H9 (cell line): ENCODE data around the gene STARD7. TPM values are rescaled to one million over a fixed set of nuclear protein-coding genes. Genes with fewer than 3 reads are reported as not detected.

Source experiments
- DNase-seq: peaks from one replicate; pipeline ENCODE4 v3.0.0-alpha.2; 2017
- H2AFZ ChIP-seq: one replicate; pipeline ENCODE4 v1.6.1; 2013; ENCODE audit warnings: mild to moderate bottlenecking, low read length, control low read depth, moderate library complexity
- H2AK5ac ChIP-seq: 2 replicates; pipeline ENCODE4 v1.6.1; 2013; ENCODE audit warnings: low read length, control low read depth, mixed read lengths; ENCODE audit not compliant: insufficient read length
- H2BK120ac ChIP-seq: one replicate; pipeline ENCODE4 v1.6.1; 2013; ENCODE audit warnings: low read depth, mild to moderate bottlenecking, low read length, control low read depth, inconsistent platforms; ENCODE audit not compliant: poor library complexity, severe bottlenecking
- H2BK12ac ChIP-seq: 2 replicates; pipeline ENCODE4 v1.6.1; 2013; ENCODE audit warnings: low read length, control low read depth, mixed read lengths, low read depth; ENCODE audit not compliant: insufficient read length
- H2BK15ac ChIP-seq: 2 replicates; pipeline ENCODE4 v1.6.1; 2013; ENCODE audit warnings: low read depth, low read length, control low read depth
- H2BK20ac ChIP-seq: one replicate; pipeline ENCODE4 v1.6.1; 2013; ENCODE audit warnings: low read depth, mild to moderate bottlenecking, low read length, control low read depth, inconsistent platforms; ENCODE audit not compliant: poor library complexity, severe bottlenecking
- H2BK5ac ChIP-seq: 2 replicates; pipeline ENCODE4 v1.6.1; 2013; ENCODE audit warnings: low read length, control low read depth, mixed read lengths; ENCODE audit not compliant: insufficient read length
- H3K14ac ChIP-seq: 2 replicates; pipeline ENCODE4 v1.6.1; 2013; ENCODE audit warnings: low read length, control low read depth; ENCODE audit not compliant: insufficient read depth
- H3K18ac ChIP-seq: 2 replicates; pipeline ENCODE4 v1.6.1; 2013; ENCODE audit warnings: low read depth, mild to moderate bottlenecking, mixed read lengths, low read length, control low read depth; ENCODE audit not compliant: insufficient read length
- H3K23ac ChIP-seq: 2 replicates; pipeline ENCODE4 v1.6.1; 2013; ENCODE audit warnings: low read length, control low read depth, mixed read lengths, low read depth; ENCODE audit not compliant: insufficient read length
- H3K23me2 ChIP-seq: 2 replicates; pipeline ENCODE4 v1.6.1; 2013; ENCODE audit warnings: low read depth, mild to moderate bottlenecking, mixed read lengths, low read length, control low read depth; ENCODE audit not compliant: insufficient read length, poor library complexity, severe bottlenecking
- H3K27ac ChIP-seq: 2 replicates; pipeline ENCODE4 v1.5.1; 2013; ENCODE audit warnings: low read length, control low read depth, mixed read lengths, low read depth; ENCODE audit not compliant: insufficient read length
- H3K27me3 ChIP-seq: 2 replicates; pipeline ENCODE4 v1.6.1; 2013; ENCODE audit warnings: low read length, control low read depth, inconsistent platforms; ENCODE audit not compliant: insufficient read depth
- H3K4ac ChIP-seq: 2 replicates; pipeline ENCODE4 v1.6.1; 2013; ENCODE audit warnings: low read depth, mild to moderate bottlenecking, control low read depth, inconsistent platforms, low read length, moderate library complexity
- H3K4me1 ChIP-seq: 2 replicates; pipeline ENCODE4 v1.6.1; 2013; ENCODE audit warnings: low read length, control low read depth, inconsistent platforms; ENCODE audit not compliant: insufficient read depth
- H3K4me2 ChIP-seq: 2 replicates; pipeline ENCODE4 v1.6.1; 2013; ENCODE audit warnings: low read length, control low read depth, mixed read lengths; ENCODE audit not compliant: insufficient read length, insufficient read depth
- H3K56ac ChIP-seq: 2 replicates; pipeline ENCODE4 v1.6.1; 2013; ENCODE audit warnings: low read depth, mild to moderate bottlenecking, mixed read lengths, low read length, control low read depth; ENCODE audit not compliant: insufficient read length
- H3K79me1 ChIP-seq: 2 replicates; pipeline ENCODE4 v1.6.1; 2013; ENCODE audit warnings: low read depth, mild to moderate bottlenecking, moderate library complexity, low read length, control low read depth, inconsistent platforms; ENCODE audit not compliant: insufficient read depth, poor library complexity, severe bottlenecking
- H3K79me2 ChIP-seq: 2 replicates; pipeline ENCODE4 v1.6.1; 2013; ENCODE audit warnings: low read length, control low read depth, inconsistent platforms; ENCODE audit not compliant: insufficient read depth
- H3K9ac ChIP-seq: 2 replicates; pipeline ENCODE4 v1.6.1; 2013; ENCODE audit warnings: low read length, control low read depth, mixed read lengths; ENCODE audit not compliant: insufficient read length; ENCODE audit errors: extremely low read depth
- H3K9me3 ChIP-seq: one replicate; pipeline ENCODE4 v1.6.1; 2013; ENCODE audit warnings: low read depth, low read length, inconsistent platforms; ENCODE audit not compliant: control insufficient read depth
- H3T11ph ChIP-seq: one replicate; pipeline ENCODE4 v1.6.1; 2013; ENCODE audit warnings: mild to moderate bottlenecking, low read length, control low read depth, inconsistent platforms
- H4K20me1 ChIP-seq: one replicate; pipeline ENCODE4 v1.6.1; 2013; ENCODE audit not compliant: control insufficient read depth, insufficient read length, insufficient read depth
- H4K5ac ChIP-seq: 2 replicates; pipeline ENCODE4 v1.6.1; 2013; ENCODE audit warnings: low read depth, mild to moderate bottlenecking, mixed read lengths, low read length, control low read depth; ENCODE audit not compliant: insufficient read length
- H4K8ac ChIP-seq: replicated peaks from 2 replicates; pipeline ENCODE4 v1.6.1; 2013; ENCODE audit warnings: low read length, control low read depth, mixed read lengths, low read depth; ENCODE audit not compliant: insufficient read length
- H4K91ac ChIP-seq: 2 replicates; pipeline ENCODE4 v1.6.1; 2013; ENCODE audit warnings: low read depth, mild to moderate bottlenecking, moderate library complexity, mixed read lengths, low read length, control low read depth; ENCODE audit not compliant: insufficient read length
- H3K27ac Mint-ChIP-seq, 3 experiments: 2 replicates in 2 of 3; 3 replicates in 1 of 3; pipeline ENCODE4 v1.8.0; 2020 to 2021; ENCODE audit warnings: mixed read lengths in 3 of 3, mild to moderate bottlenecking in 1 of 3, moderate library complexity in 1 of 3
- H3K27me3 Mint-ChIP-seq: 2 replicates; pipeline ENCODE4 v1.8.0; 2021; ENCODE audit warnings: low read depth, mild to moderate bottlenecking, moderate library complexity, mixed read lengths
- H3K36me3 Mint-ChIP-seq, 3 experiments: 2 replicates in 2 of 3; 3 replicates in 1 of 3; pipeline ENCODE4 v1.8.0; 2020 to 2021; ENCODE audit warnings: low read depth in 3 of 3, mixed read lengths in 3 of 3; ENCODE audit not compliant: insufficient read depth in 1 of 3
- H3K4me1 Mint-ChIP-seq, 2 experiments: 2 replicates each; pipeline ENCODE4 v1.8.0; 2020; ENCODE audit warnings: mixed read lengths in 2 of 2
- H3K4me3 Mint-ChIP-seq, 2 experiments: 2 replicates in 1 of 2; 3 replicates in 1 of 2; pipeline ENCODE4 v1.8.0; 2020 to 2021; ENCODE audit warnings: mild to moderate bottlenecking in 2 of 2, mixed read lengths in 2 of 2, moderate library complexity in 1 of 2
- H3K9me3 Mint-ChIP-seq, 2 experiments: 2 replicates in 1 of 2; 3 replicates in 1 of 2; pipeline ENCODE4 v1.8.0; 2020; ENCODE audit warnings: mild to moderate bottlenecking in 2 of 2, mixed read lengths in 2 of 2, moderate library complexity in 1 of 2
- CTCF ChIP-seq: fragments of 200-600 bp; sonication (generic); conservative IDR thresholded peaks from 3 replicates; pipeline ENCODE4 v1.8.0; 2021; ENCODE audit warnings: antibody characterized with exemption, mild to moderate bottlenecking
- WGBS: extraction: QIAGEN DNeasy Blood & Tissue Kit; methylation state at CpG from one replicate; pipeline ENCODE4 v1.1.7; 2013; ENCODE audit warnings: missing lambda C conversion rate, low lambda C conversion rate, mixed read lengths; ENCODE audit not compliant: insufficient read length; ENCODE audit errors: extremely low coverage; 5-methylcytosine and 5-hydroxymethylcytosine counted together
- total RNA-seq: library from RNA; stranded (reverse); gene quantifications from 2 replicates; pipeline ENCODE4 v1.2.1, GENCODE V29; 2021

Gene STARD7
- total RNA-seq, 1 experiment from 2014 or later = 212 TPM

DNA sequence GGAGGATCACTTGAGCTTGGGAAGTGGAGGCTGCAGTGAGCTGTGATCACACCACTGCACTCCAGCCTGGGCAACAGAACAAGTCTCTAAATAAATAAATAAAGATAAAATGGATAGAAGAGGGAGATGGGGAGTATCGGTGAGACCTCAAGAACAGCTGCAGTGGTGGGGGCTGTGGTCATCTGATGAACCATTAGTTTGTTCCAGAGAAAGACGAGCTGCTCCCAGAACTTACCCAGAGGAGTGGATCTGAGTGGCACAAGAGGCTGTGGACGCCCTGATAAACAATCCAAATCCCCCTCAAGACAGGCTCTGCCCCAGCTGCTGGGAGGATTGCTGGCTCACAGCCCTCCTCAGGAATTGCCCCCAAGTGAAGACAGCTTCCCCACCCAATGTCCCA is 30.5 kb upstream of the STARD7 start:
- WGBS = no CpG with 5 or more reads among the region's 3 CpGs
- H3K9ac ChIP-seq = no peak overlapping the region
- no peaks in the 10 kb centered on the region for H4K20me1 ChIP-seq

More for the DNA sequence above, 30.5 kb upstream of the STARD7 start:
- H3K4me2 ChIP-seq = no peak overlapping the region
- no peak overlapping the region for H4K91ac ChIP-seq
- H3K56ac ChIP-seq = no peak overlapping the region
- no peaks in the 10 kb centered on the region for H3K27me3 ChIP-seq
- Mint-ChIP-seq H3K4me3 (no peak overlapping the region), H3K4me1 (peaks cover 9% of the 10 kb centered on the region in 2 experiments), H3K36me3 (no peaks in the 10 kb centered on the region), H3K9me3 (no peaks in the 10 kb centered on the region), H3K27me3 (no peaks in the 10 kb centered on the region), H3K27ac (no peak overlapping the region)
- H3K27ac ChIP-seq = no peak overlapping the region
- no peaks in the 10 kb centered on the region for H3K79me1 ChIP-seq
- H4K8ac ChIP-seq = no peak overlapping the region
- H2BK120ac ChIP-seq = no peak overlapping the region
- H2BK20ac ChIP-seq = no peak overlapping the region
- H3K23me2 ChIP-seq = no peaks in the 10 kb centered on the region
- no peak overlapping the region for H3K18ac ChIP-seq
- no peak overlapping the region for H3K14ac ChIP-seq
- no peaks in the 10 kb centered on the region for H3K4me1 ChIP-seq
- no peak overlapping the region for H3T11ph ChIP-seq
- H2BK5ac ChIP-seq = no peak overlapping the region
- TF ChIP-seq CTCF = no peak
- no peak overlapping the region for H4K5ac ChIP-seq
- H2AFZ ChIP-seq = no peak overlapping the region
- no peak overlapping the region for H2BK12ac ChIP-seq
- no peak overlapping the region for H2AK5ac ChIP-seq
- no peak overlapping the region for H3K23ac ChIP-seq
- no peak for DNase-seq
- H3K79me2 ChIP-seq = no peaks in the 10 kb centered on the region
- H3K9me3 ChIP-seq = no peaks in the 10 kb centered on the region
- H2BK15ac ChIP-seq = no peak overlapping the region
- no peak overlapping the region for H3K4ac ChIP-seq
